ENCODE results near the gene FUT4.
"Not testable (repeated sequence)": the region's sequence is repeated elsewhere in the genome, so short reads cannot be mapped to it uniquely, and the experiment has no call there.

Gene FUT4

GRCh38 chr11:94533696-94534630 lies 9.8 kb upstream of the FUT4 start:
- no peak for DNase-seq

GRCh38 chr11:94536386-94536785 lies 7.3 kb upstream of the FUT4 start:
- no peak for DNase-seq

- no peak for DNase-seq
These were observed 6.6 kb upstream of the FUT4 start for GRCh38 chr11:94537031-94537600.

DNA sequence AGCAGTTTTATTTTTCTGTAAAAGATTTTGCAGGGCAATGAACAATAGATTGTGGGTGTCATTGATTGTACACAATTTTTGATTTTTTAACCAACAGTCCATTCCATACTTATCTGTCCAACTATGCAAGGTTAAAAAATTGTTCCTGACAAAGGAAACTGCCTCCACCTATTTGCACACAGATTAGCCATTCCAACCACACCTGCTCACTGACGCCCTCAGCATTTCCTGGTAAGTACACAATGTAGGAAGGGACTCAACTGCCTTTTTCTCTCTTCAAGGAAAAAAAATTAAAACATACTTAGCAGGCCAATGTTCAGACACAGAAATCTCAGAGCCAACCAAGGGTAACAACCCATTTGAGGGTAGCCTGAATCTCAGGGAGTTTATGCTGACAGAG lies 4.3 kb upstream of the FUT4 start:
- DNase-seq = no peak

DNA sequence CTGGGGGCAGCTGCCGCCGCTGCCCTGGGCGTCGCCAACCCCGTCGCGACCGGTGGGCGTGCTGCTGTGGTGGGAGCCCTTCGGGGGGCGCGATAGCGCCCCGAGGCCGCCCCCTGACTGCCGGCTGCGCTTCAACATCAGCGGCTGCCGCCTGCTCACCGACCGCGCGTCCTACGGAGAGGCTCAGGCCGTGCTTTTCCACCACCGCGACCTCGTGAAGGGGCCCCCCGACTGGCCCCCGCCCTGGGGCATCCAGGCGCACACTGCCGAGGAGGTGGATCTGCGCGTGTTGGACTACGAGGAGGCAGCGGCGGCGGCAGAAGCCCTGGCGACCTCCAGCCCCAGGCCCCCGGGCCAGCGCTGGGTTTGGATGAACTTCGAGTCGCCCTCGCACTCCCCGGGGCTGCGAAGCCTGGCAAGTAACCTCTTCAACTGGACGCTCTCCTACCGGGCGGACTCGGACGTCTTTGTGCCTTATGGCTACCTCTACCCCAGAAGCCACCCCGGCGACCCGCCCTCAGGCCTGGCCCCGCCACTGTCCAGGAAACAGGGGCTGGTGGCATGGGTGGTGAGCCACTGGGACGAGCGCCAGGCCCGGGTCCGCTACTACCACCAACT lies 1.0 kb downstream of the FUT4 start:
- DNase-seq = no peak

DNA sequence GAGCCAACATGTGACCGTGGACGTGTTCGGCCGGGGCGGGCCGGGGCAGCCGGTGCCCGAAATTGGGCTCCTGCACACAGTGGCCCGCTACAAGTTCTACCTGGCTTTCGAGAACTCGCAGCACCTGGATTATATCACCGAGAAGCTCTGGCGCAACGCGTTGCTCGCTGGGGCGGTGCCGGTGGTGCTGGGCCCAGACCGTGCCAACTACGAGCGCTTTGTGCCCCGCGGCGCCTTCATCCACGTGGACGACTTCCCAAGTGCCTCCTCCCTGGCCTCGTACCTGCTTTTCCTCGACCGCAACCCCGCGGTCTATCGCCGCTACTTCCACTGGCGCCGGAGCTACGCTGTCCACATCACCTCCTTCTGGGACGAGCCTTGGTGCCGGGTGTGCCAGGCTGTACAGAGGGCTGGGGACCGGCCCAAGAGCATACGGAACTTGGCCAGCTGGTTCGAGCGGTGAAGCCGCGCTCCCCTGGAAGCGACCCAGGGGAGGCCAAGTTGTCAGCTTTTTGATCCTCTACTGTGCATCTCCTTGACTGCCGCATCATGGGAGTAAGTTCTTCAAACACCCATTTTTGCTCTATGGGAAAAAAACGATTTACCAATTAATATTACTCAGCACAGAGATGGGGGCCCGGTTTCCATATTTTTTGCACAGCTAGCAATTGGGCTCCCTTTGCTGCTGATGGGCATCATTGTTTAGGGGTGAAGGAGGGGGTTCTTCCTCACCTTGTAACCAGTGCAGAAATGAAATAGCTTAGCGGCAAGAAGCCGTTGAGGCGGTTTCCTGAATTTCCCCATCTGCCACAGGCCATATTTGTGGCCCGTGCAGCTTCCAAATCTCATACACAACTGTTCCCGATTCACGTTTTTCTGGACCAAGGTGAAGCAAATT lies 1.8 kb downstream of the FUT4 start:
- no peak for DNase-seq

GRCh38 chr11:94546162-94546470 lies 2.4 kb downstream of the FUT4 start:
- DNase-seq = no peak

DNA sequence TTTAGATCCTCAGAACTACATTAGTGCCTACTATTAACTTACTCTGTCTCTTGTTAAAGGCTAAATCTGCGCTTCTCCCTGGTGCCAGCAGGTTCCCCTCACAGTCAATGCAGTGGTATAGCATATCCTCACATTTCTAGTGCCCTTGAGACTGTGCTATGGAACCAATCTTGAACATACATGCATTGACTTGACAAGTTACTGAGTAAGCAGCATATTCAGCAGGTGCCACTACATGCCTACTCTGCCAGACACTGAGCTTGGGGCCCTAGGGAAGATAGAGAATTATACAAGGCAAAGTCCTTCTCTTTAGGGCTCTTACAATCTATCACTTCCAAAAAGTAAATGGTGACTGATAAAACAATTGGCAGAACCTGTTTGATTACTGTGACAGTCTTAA lies 3.2 kb downstream of the FUT4 start:
- DNase-seq = no peak

DNA sequence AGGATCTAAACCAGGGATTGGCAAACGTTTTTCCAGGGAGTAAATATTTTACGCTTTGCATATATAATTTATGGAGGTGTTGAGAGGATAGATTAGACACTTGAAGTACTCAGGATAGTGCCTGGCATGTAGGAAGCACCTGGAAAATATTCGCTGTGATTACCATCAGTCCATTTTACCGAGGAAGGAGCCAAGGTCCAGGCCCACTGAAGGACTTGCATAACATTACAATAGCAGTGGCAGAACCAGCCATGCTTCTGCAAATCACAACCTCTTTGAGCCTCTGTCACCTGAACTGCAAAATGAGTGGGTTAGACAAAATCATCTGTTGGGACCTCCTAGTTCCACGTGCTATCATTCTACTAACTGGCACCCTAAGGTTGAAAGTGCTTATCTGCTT lies 5.4 kb downstream of the FUT4 start:
- no peak for DNase-seq

DNA sequence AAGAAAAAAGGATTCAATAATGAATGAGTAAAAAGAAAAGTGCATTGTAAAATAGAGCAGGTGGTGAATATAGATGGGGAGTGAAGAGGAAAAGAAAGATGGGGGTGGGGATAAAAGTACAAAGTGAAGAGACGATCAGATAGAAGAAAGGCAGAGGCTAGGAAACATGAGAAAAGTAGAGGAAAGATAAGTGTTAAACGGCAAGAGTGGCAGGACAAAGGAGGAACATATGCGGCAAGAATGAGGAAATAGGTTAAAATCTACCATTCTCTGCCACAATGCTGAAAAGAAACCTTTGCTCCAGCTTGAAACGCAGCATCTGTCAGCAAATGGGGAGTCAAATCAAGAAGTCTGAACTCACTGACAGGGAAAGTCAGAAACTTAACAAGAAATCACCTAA lies 6.8 kb downstream of the FUT4 start:
- no peak for DNase-seq

DNA sequence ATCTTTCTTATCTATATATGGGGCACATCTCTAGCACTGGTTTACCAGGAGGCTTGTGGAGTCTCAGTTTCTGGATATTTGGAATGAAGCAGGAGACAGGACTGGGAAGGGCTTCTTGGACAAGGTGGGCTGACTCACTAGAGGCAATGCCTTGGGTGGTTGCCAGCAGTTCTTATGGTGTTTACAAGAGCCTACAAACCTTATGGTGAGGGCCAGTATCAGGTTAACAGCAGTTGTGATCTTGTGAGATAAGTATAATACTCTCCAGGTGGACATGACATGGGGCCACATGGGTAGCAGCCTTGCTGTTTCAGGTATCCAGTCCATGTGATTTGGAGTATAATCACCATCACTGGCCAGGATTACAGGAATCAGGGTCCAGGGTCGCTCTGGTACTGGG lies 10.2 kb downstream of the FUT4 start:
- DNase-seq = no peak

- not testable (repeated sequence) for DNase-seq
These were observed 12.1 kb downstream of the FUT4 start for GRCh38 chr11:94555752-94556329.

DNA sequence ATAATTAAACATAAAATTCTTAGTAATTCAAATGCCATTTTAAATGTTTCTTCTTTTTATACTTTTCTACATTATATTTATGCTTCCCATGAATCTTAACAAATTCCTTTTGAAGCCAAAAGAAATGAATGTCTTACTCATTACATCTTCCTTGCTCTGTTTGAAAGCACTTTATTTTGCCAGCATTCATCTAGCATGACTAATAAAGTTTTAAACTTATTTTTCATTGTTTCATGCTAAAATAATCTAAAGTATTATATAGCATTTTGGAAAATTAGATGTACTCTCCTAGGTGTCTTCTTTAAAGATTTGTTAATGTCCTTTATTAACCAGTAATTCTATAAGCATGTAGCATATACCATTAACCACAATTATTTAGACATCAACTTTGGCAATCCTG lies 13.7 kb downstream of the FUT4 start:
- no peak for DNase-seq

GRCh38 chr11:94557992-94558391 lies 14.3 kb downstream of the FUT4 start:
- no peak for DNase-seq

DNA sequence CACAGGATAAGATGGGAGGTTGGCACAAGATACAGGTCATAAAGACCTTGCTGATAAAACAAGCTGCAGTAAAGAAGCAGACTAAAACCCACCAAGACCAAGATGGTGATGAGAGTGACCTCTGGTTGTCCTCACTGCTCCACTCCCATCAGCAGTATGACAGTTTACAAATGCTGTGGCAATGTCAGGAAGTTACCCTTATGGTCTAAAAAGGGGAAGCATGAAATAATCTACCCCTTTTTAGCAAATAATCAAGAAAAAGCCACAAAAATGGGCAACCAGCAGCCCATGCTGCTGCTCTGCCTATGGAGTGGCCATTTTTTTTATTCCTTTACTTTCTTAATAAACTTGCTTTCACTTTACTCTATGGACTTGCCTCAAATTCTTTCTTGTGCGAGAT lies 14.7 kb downstream of the FUT4 start:
- peak; percentile 17 for DNase-seq

DNA sequence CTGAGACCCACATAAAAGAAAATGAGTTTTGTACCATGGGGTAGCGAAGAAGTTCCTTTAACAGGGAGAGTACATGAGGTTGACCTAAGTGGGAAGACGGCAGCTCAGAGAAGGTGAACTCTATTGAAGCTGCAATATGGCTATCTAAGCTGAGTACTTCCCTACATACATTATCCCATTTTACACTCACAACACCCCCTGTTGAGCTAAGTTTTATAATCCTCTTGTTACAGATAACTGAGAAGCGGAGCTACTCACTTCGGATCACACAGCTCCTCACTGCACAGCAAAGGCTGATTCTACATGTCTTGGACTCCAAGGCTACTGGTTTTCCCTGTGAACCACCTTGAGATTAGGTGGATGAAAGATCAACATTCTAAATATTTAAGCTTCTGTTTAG lies 15.2 kb downstream of the FUT4 start:
- no peak for DNase-seq

- DNase-seq = no peak
These were observed 15.6 kb downstream of the FUT4 start for GRCh38 chr11:94559361-94559760.

DNA sequence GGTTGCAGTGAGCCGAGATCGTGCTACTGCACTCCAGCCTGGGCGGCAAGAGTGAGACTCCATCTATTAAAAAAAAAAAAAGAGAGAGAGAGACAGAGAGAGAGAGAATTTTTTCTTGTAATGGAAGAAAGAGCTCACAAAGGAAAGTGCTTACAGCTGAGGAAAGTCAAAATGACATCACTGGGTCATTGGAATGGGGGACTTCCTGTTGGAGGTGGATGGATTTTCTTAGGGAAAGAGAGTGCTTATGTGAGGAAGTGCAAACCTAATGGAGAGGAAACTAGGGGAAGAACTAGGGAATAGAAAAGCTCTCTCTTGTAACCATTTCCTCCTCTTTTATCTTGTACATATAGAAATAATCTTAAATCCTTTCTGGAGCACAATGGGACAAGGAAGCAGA lies 17.1 kb downstream of the FUT4 start:
- DNase-seq = no peak

DNA sequence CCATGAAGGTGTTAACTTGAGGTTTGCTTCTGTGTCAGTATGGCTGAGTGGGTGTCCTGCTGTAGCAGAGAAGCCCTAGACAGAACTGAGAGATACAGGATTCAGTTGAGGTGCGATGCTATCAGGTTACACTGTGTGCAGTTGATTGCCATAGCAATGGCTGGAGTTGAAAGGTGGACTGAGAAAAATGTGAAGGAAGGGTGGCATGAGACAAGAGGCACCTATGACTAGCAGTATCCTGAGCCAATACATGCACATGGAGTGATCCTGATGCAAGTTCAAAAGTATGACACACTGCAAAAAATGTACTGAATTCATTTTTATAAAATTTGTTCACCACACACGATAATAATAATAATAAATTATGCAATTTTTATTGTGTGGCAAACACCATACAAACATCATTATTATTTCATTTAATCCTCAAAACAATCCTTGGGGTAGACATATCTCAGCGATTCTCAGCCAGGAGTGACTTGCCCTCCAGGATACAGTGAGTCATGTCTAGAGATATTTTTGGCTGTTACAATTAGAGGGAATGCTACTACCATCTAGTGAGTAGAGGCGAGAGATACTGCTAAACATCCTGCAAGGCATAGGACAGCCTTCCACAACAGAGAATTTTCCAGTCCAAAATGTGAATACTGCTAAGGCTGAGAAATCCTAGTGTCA lies 19.6 kb downstream of the FUT4 start:
- DNase-seq = no peak

DNA sequence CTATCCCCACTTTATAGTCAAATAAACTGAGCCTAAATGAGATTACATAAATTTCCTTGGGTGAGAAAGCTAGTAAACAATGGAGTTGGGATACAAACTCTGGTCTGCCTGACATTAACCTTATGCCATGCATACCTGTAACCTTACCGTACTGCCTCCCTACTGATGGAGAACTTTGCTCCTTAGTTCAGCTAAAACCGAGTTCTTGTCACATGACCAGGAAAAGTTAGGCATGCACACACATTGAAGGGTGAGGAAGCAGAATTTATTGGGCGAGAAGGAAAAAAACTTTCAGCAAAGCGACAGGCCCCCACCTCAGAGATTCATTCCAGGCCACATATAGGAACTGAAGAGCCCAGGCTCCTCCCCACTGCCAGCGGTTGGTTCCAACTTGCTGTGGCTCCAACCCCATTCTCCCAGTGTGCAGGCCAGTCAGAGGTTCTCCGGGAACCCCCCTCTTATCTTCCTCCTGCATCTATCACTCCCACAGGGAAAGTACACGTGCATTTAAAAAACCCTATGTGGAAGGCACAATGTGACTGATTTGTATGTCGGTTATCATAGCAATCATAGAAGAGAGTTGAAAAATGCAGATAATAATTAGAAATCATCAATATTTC lies 20.2 kb downstream of the FUT4 start:
- no peak for DNase-seq

DNA sequence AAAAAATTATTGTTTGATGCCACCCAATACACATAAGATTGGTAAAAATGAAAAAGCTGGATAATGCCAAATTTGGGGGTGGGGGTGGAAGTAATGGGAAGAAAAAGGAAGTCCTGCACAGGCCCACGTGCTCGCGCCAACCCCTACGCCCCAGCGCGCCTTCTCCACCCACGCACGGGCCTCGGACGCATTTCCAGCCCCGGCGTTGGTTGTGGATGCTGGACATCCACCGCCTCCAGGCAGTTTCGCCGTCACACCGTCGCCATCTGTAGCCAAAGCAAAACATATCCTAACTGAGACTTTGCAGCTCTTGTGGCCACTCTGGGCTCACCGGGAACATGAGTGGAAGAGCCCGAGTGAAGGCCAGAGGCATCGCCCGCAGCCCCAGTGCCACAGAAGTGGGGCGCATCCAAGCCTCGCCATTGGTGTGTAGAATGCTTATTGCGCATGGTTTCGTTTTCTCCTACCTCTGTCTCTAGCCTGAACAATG lies 23.5 kb downstream of the FUT4 start, which contains the start of gene PIWIL4:
Gene PIWIL4 (plus strand): TSS at position 188 of the 490 bp plus-strand sequence. CDS start 151 bp downstream, at position 339.
- no peak for DNase-seq

DNA sequence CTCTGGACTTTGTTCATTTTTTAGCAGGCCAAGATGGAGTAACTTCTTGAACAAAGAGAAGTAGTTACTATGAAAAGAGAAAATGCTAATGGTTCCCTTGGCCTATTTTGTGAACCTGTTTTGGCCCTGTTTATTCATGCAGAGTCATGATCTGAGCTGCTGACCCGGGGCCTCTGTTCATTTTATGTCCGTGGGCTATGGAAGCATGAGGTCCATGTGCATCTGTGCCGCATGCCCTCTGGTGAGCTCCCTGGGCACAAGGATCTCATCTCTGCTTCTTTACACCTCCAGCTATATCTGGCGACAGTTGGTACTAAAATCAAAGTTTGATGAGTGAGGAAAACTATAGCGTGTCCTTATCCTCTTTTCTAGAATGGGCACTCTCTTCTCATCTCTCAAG lies 24.5 kb downstream of the FUT4 start:
- DNase-seq = no peak
